Skeletal muscle satellite cell (primary cell): ENCODE measurements around the gene NTN1.

ENCODE experiments used
- H3K27me3 ChIP-seq: 2 replicates; pipeline ENCODE4 v1.7.0; 2013; ENCODE audit warnings: low read length; ENCODE audit not compliant: control insufficient read depth, insufficient read depth
- H3K36me3 ChIP-seq: 2 replicates; pipeline ENCODE4 v1.7.0; 2013; ENCODE audit warnings: mild to moderate bottlenecking, control low read depth, low read length; ENCODE audit not compliant: insufficient read depth
- H3K4me1 ChIP-seq: 2 replicates; pipeline ENCODE4 v1.7.0; 2013; ENCODE audit warnings: low read length; ENCODE audit not compliant: control insufficient read depth, insufficient read depth
- H3K4me2 ChIP-seq: 2 replicates; pipeline ENCODE4 v1.7.0; 2013; ENCODE audit warnings: mild to moderate bottlenecking, low read length
- H3K4me3 ChIP-seq: 2 replicates; pipeline ENCODE4 v1.7.0; 2013; ENCODE audit warnings: low read length
- H3K9ac ChIP-seq: 2 replicates; pipeline ENCODE4 v1.7.0; 2013; ENCODE audit warnings: mild to moderate bottlenecking, low read depth, low read length, moderate library complexity
- H3K9me3 ChIP-seq: replicated peaks from 2 replicates; pipeline ENCODE4 v1.7.0; 2013; ENCODE audit warnings: mild to moderate bottlenecking, control low read depth, low read length

NTN1 gene

DNA sequence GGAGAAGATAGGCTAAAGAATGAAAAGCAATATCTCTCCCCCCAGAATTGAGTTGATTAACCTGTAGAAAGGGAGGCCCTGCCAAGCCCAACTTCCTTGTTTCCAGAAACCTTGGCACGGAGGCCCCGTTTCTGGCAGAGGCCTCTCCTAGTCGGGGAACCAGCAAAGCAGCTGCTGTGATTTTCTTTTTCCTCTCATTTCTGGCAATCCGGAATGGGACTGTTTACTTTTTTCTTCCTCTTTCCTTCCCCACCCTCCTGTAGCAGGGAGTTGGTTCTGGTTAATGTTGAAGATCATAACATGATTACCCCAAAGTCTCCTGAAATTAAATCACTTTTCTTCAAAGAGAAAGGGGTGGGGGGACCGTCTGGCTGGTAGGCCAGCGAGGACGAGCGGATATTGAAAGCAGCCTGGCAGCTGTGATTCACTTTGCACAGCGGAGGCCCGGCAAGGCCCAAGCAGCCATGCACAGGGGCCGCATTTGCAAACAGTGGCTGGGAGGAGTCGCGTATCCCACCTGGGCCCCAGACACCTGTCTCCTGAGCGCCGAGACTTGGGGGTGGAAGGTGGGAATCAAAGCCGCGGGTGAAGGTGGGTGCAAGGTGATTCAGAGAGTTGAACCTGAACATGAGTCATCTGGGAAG lies 51.5 kb downstream of the NTN1 start:
- Histone ChIP-seq H3K9ac (no peak overlapping the region), H3K4me3 (no peak overlapping the region), H3K9me3 (no peaks in the 10 kb centered on the region), H3K4me1 (no peaks in the 10 kb centered on the region), H3K4me2 (no peak overlapping the region), H3K36me3 (no peaks in the 10 kb centered on the region), H3K27me3 (peaks cover 3% of the 10 kb centered on the region)

DNA sequence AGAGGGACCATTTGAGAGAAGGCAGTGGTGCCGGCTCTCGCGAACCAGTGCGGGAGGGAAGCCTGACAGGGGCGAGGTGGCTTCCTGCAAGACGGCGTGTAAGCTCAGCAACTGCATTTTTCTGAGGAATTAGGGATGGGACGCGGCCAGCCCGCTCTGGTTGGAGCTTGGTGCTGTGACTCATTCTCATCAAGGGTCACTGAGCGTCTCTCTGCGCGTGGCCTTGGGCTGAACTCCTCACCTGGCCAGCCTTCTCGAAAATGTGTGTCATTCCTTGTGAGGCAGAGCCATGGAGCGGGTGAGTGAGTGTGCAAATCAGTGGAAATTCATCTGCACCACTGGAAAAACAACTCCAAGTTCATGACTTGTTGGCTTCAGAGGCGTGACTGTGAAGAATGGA lies 52.8 kb downstream of the NTN1 start:
- Histone ChIP-seq H3K4me1 (no peaks in the 10 kb centered on the region), H3K9me3 (no peaks in the 10 kb centered on the region), H3K4me3 (no peak overlapping the region), H3K36me3 (no peaks in the 10 kb centered on the region), H3K4me2 (no peak overlapping the region), H3K27me3 (peaks cover 3% of the 10 kb centered on the region), H3K9ac (no peak overlapping the region)

DNA sequence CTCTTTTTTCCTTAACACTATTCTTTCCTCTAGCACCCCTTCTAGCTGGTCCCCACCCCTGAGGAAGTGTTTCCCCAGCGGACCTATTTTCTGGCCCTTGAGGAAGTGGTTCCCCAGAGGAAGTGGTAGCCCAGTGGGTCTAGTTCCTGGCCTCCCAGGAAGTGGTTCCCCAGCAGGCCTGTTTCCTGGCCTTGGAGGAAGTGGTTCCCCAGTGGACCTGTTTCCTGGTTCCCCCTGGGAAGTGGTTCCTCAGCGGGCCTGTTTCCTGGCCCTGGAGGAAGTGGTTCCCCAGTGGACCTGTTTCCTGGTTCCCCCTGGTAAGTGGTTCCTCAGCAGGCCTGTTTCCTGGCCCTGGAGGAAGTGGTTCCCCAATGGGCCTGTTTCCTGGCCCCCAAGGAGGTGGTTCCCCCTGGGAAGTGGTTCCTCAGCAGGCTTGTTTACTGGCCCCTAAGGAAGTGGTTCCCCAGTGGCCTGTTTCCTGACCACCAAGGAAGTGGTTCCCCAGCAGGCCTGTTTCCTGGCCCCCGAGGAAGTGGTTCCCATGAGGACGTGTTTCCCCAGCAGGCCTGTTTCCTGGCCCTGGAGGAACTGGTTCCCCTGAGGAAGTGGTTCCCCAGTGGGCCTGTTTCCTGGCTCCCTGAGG lies 58.3 kb downstream of the NTN1 start:
- Histone ChIP-seq H3K4me2 (no peak overlapping the region), H3K36me3 (no peaks in the 10 kb centered on the region), H3K4me3 (no peak overlapping the region), H3K9me3 (no peaks in the 10 kb centered on the region), H3K27me3 (no peaks in the 10 kb centered on the region), H3K4me1 (no peaks in the 10 kb centered on the region), H3K9ac (no peak overlapping the region)

DNA sequence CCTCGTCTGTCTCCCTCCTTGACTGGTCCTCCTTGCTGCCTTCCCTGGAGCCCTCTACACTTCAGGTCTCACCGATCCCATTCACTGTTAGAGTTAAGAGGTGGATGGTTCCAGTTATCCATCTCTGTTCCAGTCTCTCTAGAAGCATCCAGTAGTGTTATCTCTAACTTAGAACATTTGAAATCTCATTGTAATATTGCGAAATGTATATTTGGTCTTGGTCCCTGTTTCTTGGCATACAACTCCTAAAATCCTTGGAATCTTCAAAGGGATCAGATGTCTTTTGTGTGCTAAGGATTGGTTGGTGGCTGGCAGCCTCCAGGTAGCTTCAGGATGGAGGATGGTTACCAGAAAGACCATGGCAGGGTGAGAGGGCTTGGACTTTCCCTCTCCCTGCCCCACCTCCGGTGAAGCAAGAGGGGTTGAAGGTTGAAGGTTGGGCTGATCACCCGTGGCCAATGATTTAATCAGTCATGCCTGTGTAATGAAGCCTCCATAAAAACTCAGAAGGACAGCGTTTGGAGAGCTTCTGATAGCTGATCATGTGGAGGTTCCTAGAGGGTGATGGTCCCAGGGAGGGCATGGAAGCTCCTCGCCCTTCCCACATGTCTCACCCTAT lies 59.1 kb downstream of the NTN1 start:
- H3K4me1 ChIP-seq: no peaks in the 10 kb centered on the region
- no peak overlapping the region for H3K4me3 ChIP-seq
- H3K36me3 ChIP-seq: no peaks in the 10 kb centered on the region
- no peaks in the 10 kb centered on the region for H3K27me3 ChIP-seq
- H3K9ac ChIP-seq: no peak overlapping the region
- H3K4me2 ChIP-seq: no peak overlapping the region
- no peaks in the 10 kb centered on the region for H3K9me3 ChIP-seq

DNA sequence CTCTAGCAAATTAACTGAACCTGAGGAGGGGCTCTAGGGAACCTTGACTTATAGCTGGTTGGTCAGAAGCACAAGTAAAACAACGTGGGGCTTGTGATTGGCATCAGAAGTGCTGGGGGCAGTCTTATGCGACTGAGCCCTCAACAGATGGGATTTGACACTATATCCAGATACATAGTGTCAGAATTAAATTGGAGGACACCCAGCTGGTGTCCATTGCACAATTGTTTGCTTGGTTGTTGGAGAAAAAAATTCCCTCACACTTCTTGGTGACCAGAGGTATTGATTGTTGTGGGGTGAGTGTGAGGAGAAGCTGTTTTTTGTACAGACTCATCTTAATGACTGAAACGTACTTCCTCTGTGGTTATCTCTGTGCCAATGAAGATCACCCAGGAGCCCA lies 59.7 kb downstream of the NTN1 start:
- Histone ChIP-seq H3K9me3 (no peaks in the 10 kb centered on the region), H3K36me3 (no peaks in the 10 kb centered on the region), H3K27me3 (no peaks in the 10 kb centered on the region), H3K4me3 (no peak overlapping the region), H3K4me1 (no peaks in the 10 kb centered on the region), H3K9ac (no peak overlapping the region), H3K4me2 (no peak overlapping the region)

DNA sequence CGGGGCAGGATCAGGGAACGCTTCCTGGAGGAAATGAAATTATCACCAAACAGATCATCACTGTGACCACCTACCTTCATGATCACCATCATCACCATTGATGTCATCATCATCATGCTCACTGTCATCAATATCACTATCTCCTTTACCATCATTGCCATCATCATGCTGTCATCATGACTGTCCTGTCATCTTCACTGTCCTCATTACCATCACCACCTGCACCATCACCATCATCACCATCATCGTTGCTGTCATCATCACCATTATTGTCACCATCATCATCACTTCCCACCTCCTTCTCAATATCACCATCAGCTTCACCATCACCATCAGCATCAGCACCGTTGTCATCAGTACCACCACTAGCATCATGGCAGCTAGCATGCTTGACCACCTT lies 65.3 kb downstream of the NTN1 start:
- no peak overlapping the region for H3K4me3 ChIP-seq
- no peaks in the 10 kb centered on the region for H3K27me3 ChIP-seq
- H3K9ac ChIP-seq: no peak overlapping the region
- H3K4me1 ChIP-seq: no peaks in the 10 kb centered on the region
- H3K36me3 ChIP-seq: no peaks in the 10 kb centered on the region
- H3K9me3 ChIP-seq: no peaks in the 10 kb centered on the region
- no peak overlapping the region for H3K4me2 ChIP-seq

DNA sequence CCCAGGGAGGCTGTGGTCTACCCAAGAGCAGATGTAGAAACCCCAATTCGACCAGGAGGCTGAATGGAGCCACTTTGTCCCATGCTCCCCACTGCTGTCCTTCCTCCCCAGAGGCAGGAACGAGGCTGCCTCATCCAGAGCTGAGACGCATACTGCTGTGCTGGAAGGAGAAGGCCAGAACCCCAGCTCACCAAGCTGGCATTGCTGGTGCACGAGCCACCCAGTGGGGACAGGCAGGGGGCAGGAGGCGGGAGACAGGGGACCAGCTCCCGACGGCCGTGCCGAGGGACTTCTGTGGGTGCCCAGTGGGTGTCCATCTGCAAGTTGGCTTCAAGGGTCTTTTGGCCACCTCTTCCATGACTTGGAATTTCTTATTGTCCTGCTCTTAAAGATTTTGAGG lies 66.6 kb downstream of the NTN1 start:
- Histone ChIP-seq H3K4me3 (no peak overlapping the region), H3K9ac (no peak overlapping the region), H3K36me3 (no peaks in the 10 kb centered on the region), H3K27me3 (no peaks in the 10 kb centered on the region), H3K4me1 (no peaks in the 10 kb centered on the region), H3K4me2 (no peak overlapping the region), H3K9me3 (no peaks in the 10 kb centered on the region)

DNA sequence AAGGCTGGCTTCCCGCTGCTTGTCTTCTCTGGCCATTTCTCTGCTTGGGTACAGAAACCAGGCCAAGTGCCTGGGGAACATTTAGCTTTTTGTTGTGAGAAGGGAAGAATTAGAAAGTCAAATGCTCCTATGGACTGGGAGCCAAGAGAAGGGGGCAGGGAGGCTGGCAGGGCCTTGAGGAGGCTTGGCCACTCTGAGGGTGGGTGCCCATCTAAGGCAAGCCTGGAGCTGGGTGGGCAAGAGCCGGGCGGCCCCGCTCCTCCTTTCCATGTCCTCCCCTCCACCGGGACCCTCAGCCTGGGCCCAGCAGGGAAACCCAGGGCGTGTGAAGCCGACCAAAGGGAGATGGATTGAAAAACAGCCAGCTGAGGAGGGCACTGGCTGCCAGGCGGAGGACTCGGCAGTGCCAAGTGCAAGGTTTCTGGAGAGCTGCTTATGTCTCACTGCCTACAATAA lies 69.4 kb downstream of the NTN1 start:
- H3K9ac ChIP-seq: no peak overlapping the region
- no peaks in the 10 kb centered on the region for H3K9me3 ChIP-seq
- no peak overlapping the region for H3K4me2 ChIP-seq
- no peaks in the 10 kb centered on the region for H3K27me3 ChIP-seq
- no peak overlapping the region for H3K4me3 ChIP-seq
- no peaks in the 10 kb centered on the region for H3K36me3 ChIP-seq
- H3K4me1 ChIP-seq: no peaks in the 10 kb centered on the region

DNA sequence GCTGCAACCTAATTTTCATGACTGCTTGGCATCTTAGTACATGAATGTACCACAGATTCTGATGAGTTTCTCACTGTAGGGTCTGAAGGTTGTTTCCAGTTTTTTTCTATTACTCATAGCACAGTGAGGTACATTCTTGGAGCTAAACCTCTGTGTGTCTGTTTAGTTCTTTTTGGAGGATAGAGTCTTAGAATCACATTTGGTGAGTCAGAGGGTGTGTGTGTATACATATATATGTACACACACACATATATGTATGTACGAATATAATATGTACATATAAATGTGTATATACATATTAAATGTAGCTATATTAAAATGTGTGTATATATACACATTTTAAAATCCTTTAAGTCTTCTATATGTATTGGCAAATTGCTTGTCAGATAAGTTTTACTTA lies 72.9 kb downstream of the NTN1 start:
- no peak overlapping the region for H3K4me3 ChIP-seq
- H3K9ac ChIP-seq: no peak overlapping the region
- H3K4me2 ChIP-seq: no peak overlapping the region
- no peaks in the 10 kb centered on the region for H3K4me1 ChIP-seq
- H3K9me3 ChIP-seq: no peaks in the 10 kb centered on the region
- H3K36me3 ChIP-seq: no peaks in the 10 kb centered on the region
- H3K27me3 ChIP-seq: no peaks in the 10 kb centered on the region

DNA sequence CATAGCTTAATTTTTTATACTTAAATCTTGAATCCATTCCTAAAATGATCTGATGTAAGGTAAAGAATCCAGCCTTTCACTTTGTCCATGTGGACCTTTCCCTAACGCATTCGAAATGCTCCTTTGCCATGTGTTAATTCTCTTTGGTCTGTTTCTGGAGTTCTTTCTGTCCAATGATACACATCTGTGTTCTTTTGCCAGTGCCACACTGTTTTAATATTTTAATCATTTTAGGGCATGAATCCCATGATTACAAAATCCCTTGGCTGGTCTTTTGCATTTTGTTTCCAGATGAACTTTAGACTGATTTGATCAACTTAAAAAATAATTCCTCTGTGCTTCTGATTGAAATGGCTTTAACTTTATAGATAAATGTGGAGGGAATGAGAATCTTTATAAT lies 74.1 kb downstream of the NTN1 start:
- Histone ChIP-seq H3K4me2 (no peak overlapping the region), H3K4me3 (no peak overlapping the region), H3K27me3 (no peaks in the 10 kb centered on the region), H3K9me3 (no peaks in the 10 kb centered on the region), H3K9ac (no peak overlapping the region), H3K4me1 (no peaks in the 10 kb centered on the region), H3K36me3 (no peaks in the 10 kb centered on the region)

DNA sequence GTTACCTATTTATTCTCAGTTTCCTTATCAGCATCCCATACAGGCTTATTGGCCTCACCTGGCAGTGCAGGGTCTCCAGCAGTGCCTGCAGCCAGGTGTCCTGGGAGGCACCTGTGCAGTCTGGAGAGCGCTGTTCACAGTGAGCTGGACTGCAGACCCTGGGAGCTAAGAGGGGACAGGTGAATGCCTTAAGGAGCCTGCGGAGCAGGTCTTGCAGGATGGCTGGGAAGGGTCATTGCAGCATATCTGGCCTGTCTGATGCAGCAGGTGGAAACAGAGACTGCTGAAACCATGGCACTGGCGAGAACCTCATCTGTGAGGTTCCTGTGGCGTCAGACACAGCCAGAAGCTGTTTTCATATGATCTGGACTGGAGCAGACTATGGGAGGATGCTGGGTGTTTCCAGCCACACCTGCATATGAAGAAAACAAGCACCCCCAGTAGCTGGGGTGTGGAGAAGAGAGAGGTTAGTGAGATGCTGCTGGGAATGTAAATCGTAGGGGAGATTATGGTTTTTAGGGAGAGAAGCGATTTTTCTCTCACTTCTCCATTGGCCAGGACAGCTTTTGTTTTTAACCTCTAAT lies 77.0 kb downstream of the NTN1 start:
- Histone ChIP-seq H3K4me1 (no peaks in the 10 kb centered on the region), H3K27me3 (no peaks in the 10 kb centered on the region), H3K9ac (no peak overlapping the region), H3K36me3 (no peaks in the 10 kb centered on the region), H3K4me2 (no peak overlapping the region), H3K4me3 (no peak overlapping the region), H3K9me3 (no peaks in the 10 kb centered on the region)
